Natural killer cell (primary cell): Measurements from ENCODE around the gene RTP5. TPM values are rescaled to one million over a fixed set of nuclear protein-coding genes. Genes with fewer than 3 reads are reported as not detected.
A peak's percentile ranks its signal among the peaks of the same experiment; 100 is the strongest.

Source experiments
- ATAC-seq, 3 donors: fragments of 150-1000 bp in 2 of 3; fragments of 200-7000 bp in 1 of 3; cut with Tn5 transposase; 1 replicate in 1 of 3; 2 replicates in 2 of 3; pipeline ENCODE4 v1.10.0; 2021; ENCODE audit warnings: mild to moderate bottlenecking in 2 of 3, moderate library complexity in 2 of 3
- DNase-seq, 2 donors: peaks; one replicate each; pipeline versions ENCODE4 v3.0.0 to v3.0.0-alpha.2; 2013 to 2021; ENCODE audit warnings: mixed read lengths in 1 of 2
- H3K27ac ChIP-seq: one replicate; pipeline ENCODE4 v1.5.1; 2013; ENCODE audit warnings: mild to moderate bottlenecking, low read length
- H3K27me3 ChIP-seq: one replicate; pipeline ENCODE4 v1.6.1; 2013; ENCODE audit warnings: low read length; ENCODE audit not compliant: control insufficient read depth, insufficient read depth
- H3K36me3 ChIP-seq: one replicate; pipeline ENCODE4 v1.6.1; 2013; ENCODE audit warnings: low read length; ENCODE audit not compliant: control insufficient read depth, insufficient read depth
- H3K4me1 ChIP-seq: one replicate; pipeline ENCODE4 v1.6.1; 2013; ENCODE audit warnings: low read length; ENCODE audit not compliant: control insufficient read depth, insufficient read depth
- H3K4me3 ChIP-seq: one replicate; pipeline ENCODE4 v1.5.1; 2013; ENCODE audit warnings: low read length
- H3K9me3 ChIP-seq: one replicate; pipeline ENCODE4 v1.6.1; 2013; ENCODE audit warnings: low read length; ENCODE audit not compliant: control insufficient read depth, insufficient read depth
- H3K27ac Mint-ChIP-seq, 2 donors: one replicate each; pipeline ENCODE4 v1.8.0; 2022; ENCODE audit warnings: mild to moderate bottlenecking in 2 of 2, mixed read lengths in 2 of 2, moderate library complexity in 1 of 2
- H3K27me3 Mint-ChIP-seq, 2 donors: one replicate each; pipeline ENCODE4 v1.8.0; 2022; ENCODE audit warnings: low read depth in 2 of 2, mixed read lengths in 2 of 2
- H3K36me3 Mint-ChIP-seq: one replicate; pipeline ENCODE4 v1.8.0; 2022; ENCODE audit warnings: mixed read lengths
- H3K4me1 Mint-ChIP-seq, 2 donors: one replicate each; pipeline ENCODE4 v1.8.0; 2022; ENCODE audit warnings: mixed read lengths in 2 of 2
- H3K4me3 Mint-ChIP-seq: one replicate; pipeline ENCODE4 v1.8.0; 2022; ENCODE audit warnings: mild to moderate bottlenecking, moderate library complexity, mixed read lengths
- H3K9me3 Mint-ChIP-seq, 2 donors: one replicate each; pipeline ENCODE4 v1.8.0; 2022; ENCODE audit warnings: mixed read lengths in 2 of 2
- WGBS: methylation state at CpG from one replicate; pipeline ENCODE4 v1.1.7; 2013; ENCODE audit warnings: missing lambda C conversion rate; ENCODE audit not compliant: insufficient coverage; 5-methylcytosine and 5-hydroxymethylcytosine counted together
- intact Hi-C: fragments of 100-400 bp; cut with micrococcal nuclease; formaldehyde crosslinking; loops from one replicate; pipeline ENCODE4 v1.14.2; 2022
- total RNA-seq, 4 donors: library from RNA; stranded (reverse); fragments of 120-200 nt in 1 of 4; gene quantifications; one replicate each; pipeline versions ENCODE4 v1.2.3 to v1.2.4, GENCODE V29; 2013 to 2022
- TF ChIP-seq, protein P1 (sequence below): fragments of 200-600 bp; IDR thresholded peaks from one replicate; pipeline ENCODE4 v1.8.0; 2022; ENCODE audit warnings: antibody characterized with exemption

The RTP5 gene
- total RNA-seq, 3 donors from 2014 or later (not counting 1 experiment from before 2014, with no cell fraction given) = 0.47 to 1.7 (median 0.68) TPM

DNA sequence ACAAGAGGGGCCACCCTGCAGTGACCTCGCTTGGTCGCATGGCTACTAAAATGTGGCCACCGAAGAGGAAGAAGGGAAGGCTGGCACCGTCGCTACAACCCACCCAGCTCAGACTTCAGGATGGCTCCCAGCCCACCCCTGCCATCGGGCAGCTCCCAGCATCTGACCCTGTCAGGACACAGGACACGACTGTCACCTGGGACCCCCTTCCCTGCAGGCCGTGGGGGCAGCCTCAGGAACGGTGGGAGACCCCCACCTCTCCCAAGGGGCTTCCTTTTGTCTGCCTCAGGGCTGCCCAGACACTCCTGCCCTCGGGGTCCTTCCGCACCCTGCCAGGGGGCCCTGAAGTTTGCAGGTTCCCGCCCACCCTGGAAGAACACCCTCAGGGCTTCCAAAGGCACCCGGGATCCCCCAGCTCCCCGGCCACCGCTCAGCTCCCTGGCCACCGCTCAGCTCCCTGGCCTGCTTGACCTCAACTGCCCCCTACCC, 7.7 kb downstream of the RTP5 start:
- Mint-ChIP-seq H3K9me3 (no peaks in the 10 kb centered on the region), H3K4me3 (no peak overlapping the region), H3K27me3 (no peaks in the 10 kb centered on the region), H3K4me1 (peaks cover 18 to 35% of the 10 kb centered on the region in 2 donors), H3K27ac (no peak overlapping the region), H3K36me3 (no peaks in the 10 kb centered on the region)
- Histone ChIP-seq H3K27me3 (no peaks in the 10 kb centered on the region), H3K4me3 (no peak overlapping the region), H3K9me3 (no peaks in the 10 kb centered on the region), H3K27ac (no peak overlapping the region), H3K4me1 (peaks cover 40% of the 10 kb centered on the region), H3K36me3 (no peaks in the 10 kb centered on the region)
- intact Hi-C loops = loop anchor here (5.0 to 10.0 kb wide), 2 partner anchors 75 to 192 kb away; partner anchors contain the start of gene DTYMK
- no peak for ATAC-seq
- no peak for DNase-seq
- TF ChIP-seq, protein P1, sequence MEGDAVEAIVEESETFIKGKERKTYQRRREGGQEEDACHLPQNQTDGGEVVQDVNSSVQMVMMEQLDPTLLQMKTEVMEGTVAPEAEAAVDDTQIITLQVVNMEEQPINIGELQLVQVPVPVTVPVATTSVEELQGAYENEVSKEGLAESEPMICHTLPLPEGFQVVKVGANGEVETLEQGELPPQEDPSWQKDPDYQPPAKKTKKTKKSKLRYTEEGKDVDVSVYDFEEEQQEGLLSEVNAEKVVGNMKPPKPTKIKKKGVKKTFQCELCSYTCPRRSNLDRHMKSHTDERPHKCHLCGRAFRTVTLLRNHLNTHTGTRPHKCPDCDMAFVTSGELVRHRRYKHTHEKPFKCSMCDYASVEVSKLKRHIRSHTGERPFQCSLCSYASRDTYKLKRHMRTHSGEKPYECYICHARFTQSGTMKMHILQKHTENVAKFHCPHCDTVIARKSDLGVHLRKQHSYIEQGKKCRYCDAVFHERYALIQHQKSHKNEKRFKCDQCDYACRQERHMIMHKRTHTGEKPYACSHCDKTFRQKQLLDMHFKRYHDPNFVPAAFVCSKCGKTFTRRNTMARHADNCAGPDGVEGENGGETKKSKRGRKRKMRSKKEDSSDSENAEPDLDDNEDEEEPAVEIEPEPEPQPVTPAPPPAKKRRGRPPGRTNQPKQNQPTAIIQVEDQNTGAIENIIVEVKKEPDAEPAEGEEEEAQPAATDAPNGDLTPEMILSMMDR = no peak
- WGBS = 81% methylated on average over 16 of the region's 16 CpGs

DNA sequence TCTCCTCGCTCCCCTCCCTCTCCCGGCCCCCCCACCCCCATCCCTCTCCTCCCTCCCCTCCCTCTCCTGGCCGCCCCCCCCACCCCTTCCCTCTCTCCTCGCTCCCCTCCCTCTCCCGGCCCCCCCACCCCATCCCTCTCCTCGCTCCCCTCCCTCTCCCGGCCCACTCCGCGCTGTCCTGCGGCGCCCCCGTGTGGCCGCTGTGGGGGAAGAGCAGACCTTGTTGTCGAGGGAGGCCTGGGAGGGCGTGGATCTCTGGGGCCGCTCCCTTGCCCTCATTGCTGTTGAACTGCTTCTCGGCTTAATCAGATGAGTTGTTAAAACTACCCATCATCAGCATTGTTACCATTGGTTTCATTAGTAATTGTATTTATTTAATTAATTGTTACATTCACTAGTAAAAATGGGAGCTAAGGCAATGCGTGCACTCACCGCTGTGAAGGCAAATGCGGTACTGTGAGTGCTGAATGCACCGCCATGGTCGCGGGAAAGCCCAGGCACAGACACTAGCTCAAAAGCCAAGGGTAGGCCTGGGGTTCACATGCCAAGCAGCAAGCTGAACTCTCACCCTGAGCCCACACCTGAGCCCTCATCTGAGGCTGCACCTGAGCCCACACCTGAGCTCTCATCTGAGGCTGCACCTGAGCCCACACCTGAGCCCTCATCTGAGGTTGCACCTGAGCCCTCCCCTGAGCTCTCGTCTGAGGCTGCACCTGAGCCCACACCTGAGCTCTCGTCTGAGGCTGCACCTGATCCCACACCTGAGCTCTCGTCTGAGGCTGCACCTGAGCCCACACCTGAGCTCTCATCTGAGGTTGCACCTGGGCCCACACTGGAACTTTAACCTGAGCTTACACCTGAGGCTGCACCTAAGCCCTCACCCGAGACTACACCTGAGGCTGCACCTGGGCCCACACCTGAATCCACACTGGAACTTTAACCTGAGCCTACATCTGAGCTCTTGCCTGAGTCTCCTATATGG, 8.8 kb downstream of the RTP5 start:
- no peak overlapping the region for H3K4me3 Mint-ChIP-seq
- Histone ChIP-seq H3K36me3 (no peaks in the 10 kb centered on the region), H3K27me3 (no peaks in the 10 kb centered on the region), H3K9me3 (no peaks in the 10 kb centered on the region), H3K4me1 (peaks cover 38% of the 10 kb centered on the region), H3K4me3 (no peak overlapping the region), H3K27ac (no peak overlapping the region)
- TF ChIP-seq, protein P1 = peak; percentile 65
- 47% methylated on average over 16 of the region's 27 CpGs for WGBS
- intact Hi-C loops = loop anchor here (2.0 to 10.0 kb wide), 3 partner anchors 13 to 193 kb away; partner anchors contain the start of gene DTYMK
- no peak overlapping the region for H3K27ac Mint-ChIP-seq
- peak in 2 of 3 donors; percentile 30 for ATAC-seq
- peak; percentile 72 to 88 for DNase-seq
- H3K36me3 Mint-ChIP-seq = no peaks in the 10 kb centered on the region
- H3K9me3 Mint-ChIP-seq = no peaks in the 10 kb centered on the region
- no peaks in the 10 kb centered on the region for H3K27me3 Mint-ChIP-seq
- H3K4me1 Mint-ChIP-seq = peaks cover 25 to 34% of the 10 kb centered on the region in 2 donors

DNA sequence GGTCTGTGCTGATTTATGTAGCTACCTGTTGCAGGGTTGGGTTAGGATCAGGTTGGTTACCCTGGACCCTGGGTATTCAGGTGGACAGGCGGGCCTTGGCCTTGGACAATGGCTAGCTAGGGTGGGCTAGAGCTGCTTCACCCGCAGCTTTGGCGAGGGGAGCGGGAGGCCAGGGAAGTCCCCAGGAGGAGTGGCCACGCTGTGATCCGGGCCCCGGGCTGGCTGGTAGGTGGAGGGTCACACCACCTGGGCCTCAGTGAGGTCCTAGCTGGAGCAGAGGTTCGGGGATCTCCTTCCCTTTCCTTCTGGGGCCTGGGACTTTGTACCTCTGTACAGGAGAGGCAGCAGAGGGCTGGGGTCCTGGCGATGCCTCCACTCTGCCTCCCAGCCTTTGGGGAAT, 9.8 kb downstream of the RTP5 start:
- DNase-seq (no peak), ATAC-seq (no peak)
- H3K4me3 ChIP-seq = no peak overlapping the region
- H3K27ac ChIP-seq = no peak overlapping the region
- intact Hi-C loops = loop anchor here (2.0 to 10.0 kb wide), 3 partner anchors 15 to 195 kb away; partner anchors contain the start of gene DTYMK
- H3K36me3 Mint-ChIP-seq = no peaks in the 10 kb centered on the region
- H3K9me3 ChIP-seq = no peaks in the 10 kb centered on the region
- no peak overlapping the region for H3K4me3 Mint-ChIP-seq
- no peaks in the 10 kb centered on the region for H3K36me3 ChIP-seq
- H3K27me3 Mint-ChIP-seq = no peaks in the 10 kb centered on the region
- no peaks in the 10 kb centered on the region for H3K9me3 Mint-ChIP-seq
- peaks cover 27 to 28% of the 10 kb centered on the region in 2 donors for H3K4me1 Mint-ChIP-seq
- TF ChIP-seq, protein P1 = no peak
- 96% methylated on average over 9 of the region's 9 CpGs for WGBS
- H3K27me3 ChIP-seq = no peaks in the 10 kb centered on the region
- peaks cover 37% of the 10 kb centered on the region for H3K4me1 ChIP-seq
- no peak overlapping the region for H3K27ac Mint-ChIP-seq
